NCI-H2196 treated with DMSO at 0.1 percent for 48 hours (cell line): ENCODE measurements around the gene ZC3H12A.

Experiments used
- DNase-seq: peaks from one replicate; lab custom pipeline; 2025; ENCODE audit not compliant: unreplicated experiment; lab: John Stamatoyannopoulos, UW

Gene ZC3H12A

GRCh38 chr1:37474046-37474696 is at the start of gene ZC3H12A:
Gene ZC3H12A (plus strand): TSS chr1:37474580. CDS start chr1:37475497, 917 bp downstream.
- peak; percentile 75 for DNase-seq

DNA sequence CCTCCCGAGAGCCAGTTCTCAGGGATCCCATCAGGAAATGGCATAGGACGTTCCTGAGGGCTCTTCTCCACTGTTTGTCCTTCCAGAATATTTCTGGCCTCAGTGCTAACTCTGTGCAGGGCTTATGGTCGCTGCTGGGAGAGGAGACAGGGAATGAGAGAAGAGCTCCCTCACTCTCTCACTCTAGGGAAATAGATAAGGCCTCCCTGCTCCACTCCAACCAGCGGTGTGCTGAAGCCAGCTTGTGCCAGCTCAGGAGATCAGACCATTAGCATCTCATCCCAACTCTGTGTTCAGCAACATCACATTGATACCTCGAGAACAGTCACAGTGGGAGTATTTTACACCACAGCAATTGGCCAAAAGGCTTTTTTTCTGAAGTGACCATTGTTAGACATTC is 49.2 kb upstream of the ZC3H12A start:
- no peak for DNase-seq

DNA sequence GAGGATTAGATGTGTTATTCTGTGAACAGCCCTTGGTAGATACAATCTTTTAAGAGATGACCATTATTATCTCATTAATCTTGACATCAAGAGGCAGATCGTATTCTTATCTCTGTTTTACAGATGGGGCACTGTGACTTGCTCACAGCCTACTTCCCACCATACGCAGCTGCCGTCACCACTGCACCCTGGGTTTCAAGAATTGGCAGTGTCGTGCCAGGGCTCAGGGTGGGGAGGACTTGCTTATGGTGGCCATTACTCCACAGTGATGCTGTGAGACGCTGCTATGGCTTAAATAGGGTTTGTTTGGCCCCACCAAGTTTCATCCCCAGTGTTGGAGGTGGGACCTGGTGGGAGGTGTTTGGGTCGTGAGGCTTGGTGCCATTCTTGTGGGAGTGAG is 45.4 kb upstream of the ZC3H12A start:
- no peak for DNase-seq

GRCh38 chr1:37430103-37430985 is 44.0 kb upstream of the ZC3H12A start:
- no peak for DNase-seq

- DNase-seq: no peak
Measured at GRCh38 chr1:37432716-37433115, 41.7 kb upstream of the ZC3H12A start.

- DNase-seq: no peak
Measured at GRCh38 chr1:37433171-37433570, 41.2 kb upstream of the ZC3H12A start.

- DNase-seq: peak; percentile 38
Measured at GRCh38 chr1:37434292-37435225, 39.8 kb upstream of the ZC3H12A start.

GRCh38 chr1:37437087-37437486 is 37.3 kb upstream of the ZC3H12A start:
- DNase-seq: no peak

DNA sequence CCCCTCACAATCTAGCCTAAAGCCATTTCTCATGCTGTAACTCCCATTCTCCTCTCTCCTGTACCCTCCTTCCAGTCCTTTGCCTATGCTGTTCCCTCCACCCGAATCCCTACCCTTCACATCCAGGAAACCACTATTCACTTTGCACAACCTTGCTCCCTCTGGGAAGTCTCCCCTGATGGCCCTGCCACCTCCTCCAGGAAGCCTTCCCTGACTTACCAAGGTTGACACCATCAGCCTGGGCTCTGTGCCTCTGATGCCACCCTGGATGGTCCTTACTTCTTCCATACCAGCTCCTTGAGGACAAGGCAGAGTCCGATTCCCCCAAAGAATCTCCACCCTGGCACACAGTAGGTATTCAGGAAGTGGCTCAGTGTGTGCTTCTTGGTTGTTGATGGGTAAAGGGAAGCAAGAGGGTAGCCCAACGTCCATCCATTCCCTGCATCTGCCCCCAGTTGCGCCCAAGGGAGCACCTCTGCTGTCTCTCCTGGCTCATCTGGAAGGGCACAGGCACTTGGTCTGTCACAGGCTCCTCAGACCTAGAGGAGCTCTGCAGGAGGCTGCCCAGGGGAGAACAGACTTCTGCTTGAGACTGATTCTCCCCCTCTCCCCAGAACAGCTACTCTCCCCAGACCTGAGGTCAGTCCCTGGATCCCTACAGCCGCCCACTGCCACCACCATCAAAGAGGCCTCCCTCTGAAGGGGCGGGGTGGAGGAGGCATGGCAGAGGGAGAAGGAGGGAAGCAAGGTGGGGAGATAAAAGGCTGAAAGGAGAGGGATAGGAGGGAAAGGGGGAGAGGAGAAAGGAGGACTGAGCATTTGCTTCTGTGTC is 36.1 kb upstream of the ZC3H12A start:
- DNase-seq: no peak

GRCh38 chr1:37438869-37439343 is 35.5 kb upstream of the ZC3H12A start:
- no peak for DNase-seq

DNA sequence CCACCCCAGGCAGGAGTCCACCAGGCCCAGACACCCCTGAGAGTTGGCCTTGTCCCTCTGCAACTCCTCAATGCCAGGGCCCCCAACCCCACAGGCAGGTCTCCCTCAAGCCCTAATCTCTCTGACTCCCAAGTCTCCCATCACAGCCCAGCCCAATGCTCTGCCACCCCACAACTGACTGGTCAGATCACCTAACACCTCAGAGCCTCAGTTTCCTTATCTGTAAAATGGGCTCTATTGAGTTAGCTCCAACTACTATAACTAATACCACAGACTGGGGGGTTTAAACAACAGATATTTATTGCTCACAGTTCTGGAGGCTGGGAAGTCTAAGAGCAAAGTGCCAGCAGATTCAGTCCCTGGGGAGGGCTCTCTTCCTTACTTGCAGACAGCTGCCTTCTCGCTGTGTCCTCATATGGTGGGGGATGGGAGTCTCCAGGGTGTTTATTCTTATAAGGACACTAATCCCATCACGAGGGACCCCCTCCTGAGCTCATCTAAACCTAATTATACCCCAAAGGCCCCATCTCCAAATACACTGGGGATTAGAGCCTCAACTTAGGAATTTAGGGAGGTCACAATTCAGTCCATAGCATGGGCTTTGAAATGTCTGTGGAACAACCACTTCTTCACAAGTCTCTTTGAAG is 34.9 kb upstream of the ZC3H12A start:
- DNase-seq: no peak

GRCh38 chr1:37441490-37441889 is 32.9 kb upstream of the ZC3H12A start:
- no peak for DNase-seq

DNA sequence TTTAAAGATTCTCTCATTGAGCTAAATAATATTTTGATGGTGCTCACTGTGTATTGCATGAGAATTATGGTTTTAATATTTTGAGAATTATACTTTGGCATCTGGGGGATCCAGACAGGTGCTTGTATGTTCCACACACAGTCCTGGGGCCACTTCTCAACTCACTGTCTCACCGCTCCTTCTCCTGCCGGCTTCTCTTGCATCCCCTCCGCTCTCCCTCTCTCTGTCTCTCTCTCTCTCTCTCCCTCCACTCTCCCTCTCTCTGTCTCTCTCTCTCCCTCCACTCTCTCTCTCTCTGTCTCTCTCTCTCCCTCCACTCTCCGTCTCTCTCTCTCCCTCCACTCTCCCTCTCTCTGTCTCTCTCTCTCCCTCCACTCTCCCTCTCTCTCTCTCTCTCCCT is 32.2 kb upstream of the ZC3H12A start:
- DNase-seq: no peak

- no peak for DNase-seq
Measured at GRCh38 chr1:37442644-37443043, 31.7 kb upstream of the ZC3H12A start.

GRCh38 chr1:37446874-37447273 is 27.5 kb upstream of the ZC3H12A start:
- no peak for DNase-seq

GRCh38 chr1:37448185-37448584 is 26.2 kb upstream of the ZC3H12A start:
- DNase-seq: no peak

GRCh38 chr1:37448691-37449417 is 25.5 kb upstream of the ZC3H12A start:
- no peak for DNase-seq

GRCh38 chr1:37449936-37450335 is 24.4 kb upstream of the ZC3H12A start:
- no peak for DNase-seq

- DNase-seq: no peak
Measured at GRCh38 chr1:37452416-37452815, 22.0 kb upstream of the ZC3H12A start.
